Epithelial cell of proximal tubule (primary cell): ENCODE data around the gene SLAMF7. TPM values are rescaled to one million over a fixed set of nuclear protein-coding genes. Genes with fewer than 3 reads are reported as not detected.
"Not testable (repeated sequence)": the region's sequence is repeated elsewhere in the genome, so short reads cannot be mapped to it uniquely, and the experiment has no call there.

Experiments used
- DNase-seq: peaks from one replicate; pipeline ENCODE4 v3.0.0-alpha.2; 2011; ENCODE audit warnings: low read depth
- H3K4me3 ChIP-seq: 2 replicates; pipeline ENCODE4 v1.5.1; 2011; ENCODE audit warnings: low read depth, mild to moderate bottlenecking, low read length
- total RNA-seq: library from RNA; depleted of rRNA; stranded (reverse); fragments of >200 nt; gene quantifications from 2 replicates; pipeline ENCODE4 v1.2.3, GENCODE V29; 2015
- TF ChIP-seq, protein P1 (sequence below): conservative IDR thresholded peaks from 2 replicates; pipeline ENCODE4 v1.5.1; 2012; ENCODE audit warnings: low read depth, mild to moderate bottlenecking, low read length

The SLAMF7 gene
- total RNA-seq, 1 donor from 2014 or later = 0.06 TPM

- TF ChIP-seq, protein P1, sequence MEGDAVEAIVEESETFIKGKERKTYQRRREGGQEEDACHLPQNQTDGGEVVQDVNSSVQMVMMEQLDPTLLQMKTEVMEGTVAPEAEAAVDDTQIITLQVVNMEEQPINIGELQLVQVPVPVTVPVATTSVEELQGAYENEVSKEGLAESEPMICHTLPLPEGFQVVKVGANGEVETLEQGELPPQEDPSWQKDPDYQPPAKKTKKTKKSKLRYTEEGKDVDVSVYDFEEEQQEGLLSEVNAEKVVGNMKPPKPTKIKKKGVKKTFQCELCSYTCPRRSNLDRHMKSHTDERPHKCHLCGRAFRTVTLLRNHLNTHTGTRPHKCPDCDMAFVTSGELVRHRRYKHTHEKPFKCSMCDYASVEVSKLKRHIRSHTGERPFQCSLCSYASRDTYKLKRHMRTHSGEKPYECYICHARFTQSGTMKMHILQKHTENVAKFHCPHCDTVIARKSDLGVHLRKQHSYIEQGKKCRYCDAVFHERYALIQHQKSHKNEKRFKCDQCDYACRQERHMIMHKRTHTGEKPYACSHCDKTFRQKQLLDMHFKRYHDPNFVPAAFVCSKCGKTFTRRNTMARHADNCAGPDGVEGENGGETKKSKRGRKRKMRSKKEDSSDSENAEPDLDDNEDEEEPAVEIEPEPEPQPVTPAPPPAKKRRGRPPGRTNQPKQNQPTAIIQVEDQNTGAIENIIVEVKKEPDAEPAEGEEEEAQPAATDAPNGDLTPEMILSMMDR = no peak
- H3K4me3 ChIP-seq = no peak overlapping the region
- DNase-seq = no peak
These were observed 41.3 kb downstream of the SLAMF7 start for GRCh38 chr1:160780398-160780755.

- no peak overlapping the region for H3K4me3 ChIP-seq
- TF ChIP-seq, protein P1 = no peak
- no peak for DNase-seq
These were observed 42.2 kb downstream of the SLAMF7 start for GRCh38 chr1:160781186-160781766.

DNA sequence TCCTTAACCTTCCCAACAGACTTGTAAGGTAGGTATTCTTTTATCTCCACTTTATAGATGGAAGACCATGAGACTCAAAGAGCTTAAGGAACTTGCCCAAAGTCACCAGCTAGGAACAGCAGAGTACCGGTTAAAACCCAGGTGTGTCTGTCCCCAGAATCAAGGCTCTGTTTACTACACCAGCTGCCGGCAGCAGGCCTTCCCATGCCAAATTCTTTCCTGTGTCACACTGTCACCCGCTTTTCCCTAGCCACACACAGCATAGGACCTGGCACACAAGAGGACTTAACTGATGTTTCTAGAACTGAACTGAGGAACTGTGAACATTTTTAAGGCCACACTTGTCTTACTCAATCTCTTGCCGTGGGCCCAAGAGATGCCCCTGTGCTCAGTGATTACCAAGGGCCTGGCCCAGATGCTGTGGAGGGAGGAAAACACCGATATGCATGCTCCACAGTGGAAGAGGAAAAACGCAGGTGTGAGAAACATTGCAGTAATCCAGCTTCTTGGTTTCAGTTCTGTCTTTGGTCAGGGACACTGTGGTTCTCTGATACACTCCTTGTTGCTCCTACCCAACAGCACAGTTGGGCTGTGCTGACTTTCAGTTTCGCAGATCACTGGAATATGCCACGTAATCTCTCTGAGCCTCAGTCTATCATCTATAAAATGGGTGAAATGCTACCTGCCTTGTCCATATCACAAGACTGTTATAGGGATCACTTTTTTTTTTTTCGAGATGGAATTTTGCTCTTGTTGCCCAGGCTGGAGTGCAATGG is 43.1 kb downstream of the SLAMF7 start:
- TF ChIP-seq, protein P1 = no peak
- H3K4me3 ChIP-seq = no peak overlapping the region
- no peak for DNase-seq

DNA sequence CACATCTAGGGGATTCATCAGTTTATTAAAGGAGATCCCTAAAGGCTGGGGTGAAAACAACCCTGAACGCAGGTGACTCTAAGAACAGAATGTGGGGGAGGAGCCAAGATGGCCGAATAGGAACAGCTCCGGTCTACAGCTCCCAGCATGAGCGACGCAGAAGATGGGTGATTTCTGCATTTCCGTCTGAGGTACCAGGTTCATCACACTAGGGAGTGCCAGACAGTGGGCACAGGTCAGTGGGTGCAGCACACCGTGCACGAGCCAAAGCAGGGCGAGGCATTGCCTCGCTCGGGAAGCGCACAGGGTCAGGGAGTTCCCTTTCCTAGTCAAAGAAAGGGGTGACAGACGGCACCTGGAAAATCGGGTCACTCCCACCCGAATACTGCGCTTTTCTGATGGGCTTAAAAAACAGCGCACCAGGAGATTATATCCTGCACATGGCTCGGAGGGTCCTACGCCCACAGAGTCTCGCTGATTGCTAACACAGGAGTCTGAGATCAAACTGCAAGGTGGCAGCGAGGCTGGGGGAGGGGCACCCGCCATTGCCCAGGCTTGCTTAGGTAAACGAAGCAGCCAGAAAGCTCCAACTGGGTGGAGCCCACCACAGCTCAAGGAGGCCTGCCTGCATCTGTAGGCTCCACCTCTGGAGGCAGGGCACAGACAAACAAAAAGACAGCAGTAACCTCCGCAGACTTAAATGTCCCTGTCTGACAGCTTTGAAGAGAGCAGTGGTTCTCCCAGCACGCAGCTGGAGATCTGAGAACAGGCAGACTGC is 44.1 kb downstream of the SLAMF7 start:
- DNase-seq, H3K4me3 ChIP-seq: not testable (repeated sequence)

GRCh38 chr1:160789051-160789701 is 50.1 kb downstream of the SLAMF7 start:
- DNase-seq = no peak
- TF ChIP-seq, protein P1 = no peak
- H3K4me3 ChIP-seq = no peak overlapping the region

DNA sequence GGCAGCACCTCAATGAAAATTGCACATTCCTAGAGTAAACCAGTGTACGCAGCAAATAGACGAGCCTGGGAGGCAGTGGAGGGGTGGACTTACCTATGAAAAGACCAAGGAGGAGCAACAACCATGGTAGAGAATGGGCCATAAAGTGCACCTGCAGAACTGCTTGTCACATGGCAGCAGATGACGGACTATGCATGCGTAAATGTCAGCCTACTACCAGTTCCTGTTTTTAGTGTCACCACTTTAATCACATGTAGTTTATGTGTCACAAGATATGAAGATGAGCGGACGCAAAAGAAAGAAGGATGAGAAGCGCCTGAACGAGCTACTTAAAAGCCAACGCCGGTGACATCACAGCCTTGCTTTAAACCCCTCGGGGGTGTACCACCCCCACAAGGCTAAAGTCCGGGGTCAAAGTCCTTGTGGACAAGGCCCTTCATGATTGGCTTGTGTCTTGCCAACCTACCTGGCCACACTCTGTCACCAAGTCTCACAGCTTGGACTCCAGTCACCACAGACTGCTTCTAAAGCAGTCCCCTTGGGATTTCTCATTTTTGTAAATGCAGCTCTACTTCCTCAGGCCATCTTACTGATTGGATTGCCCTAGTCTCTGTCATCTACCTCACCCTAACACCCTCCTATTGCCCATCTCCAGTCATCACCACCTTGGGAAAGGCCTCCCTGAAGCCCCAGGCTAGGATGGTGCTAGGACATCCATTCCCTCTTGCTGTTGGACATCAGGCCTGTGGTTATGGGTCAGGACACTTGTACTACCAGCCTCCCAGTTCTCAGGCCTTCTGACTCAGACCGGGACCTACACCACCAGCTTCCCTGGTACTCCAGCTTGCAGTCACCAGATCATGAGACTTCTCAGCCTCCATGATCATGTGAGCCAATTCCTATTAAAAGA is 50.9 kb downstream of the SLAMF7 start:
- H3K4me3 ChIP-seq = no peak overlapping the region
- TF ChIP-seq, protein P1 = no peak
- DNase-seq = no peak
